NCI-H2196 (cell line): Measurements from ENCODE around the gene COPZ1.
A peak's percentile ranks its signal among the peaks of the same experiment; 100 is the strongest.
"Not testable (repeated sequence)": the region's sequence is repeated elsewhere in the genome, so short reads cannot be mapped to it uniquely, and the experiment has no call there.

Experiments
- DNase-seq: peaks from one replicate; lab custom pipeline; 2025; ENCODE audit not compliant: unreplicated experiment; lab: John Stamatoyannopoulos, UW

COPZ1 gene

GRCh38 chr12:54294152-54294952 lies 30.6 kb upstream of the COPZ1 start:
- peak; percentile 73 for DNase-seq

GRCh38 chr12:54294953-54295566 lies 29.9 kb upstream of the COPZ1 start:
- no peak for DNase-seq

- DNase-seq: no peak
Observed at GRCh38 chr12:54296393-54297099, 28.4 kb upstream of the COPZ1 start.

- DNase-seq: no peak
Observed at GRCh38 chr12:54298904-54299303, 26.0 kb upstream of the COPZ1 start.

DNA sequence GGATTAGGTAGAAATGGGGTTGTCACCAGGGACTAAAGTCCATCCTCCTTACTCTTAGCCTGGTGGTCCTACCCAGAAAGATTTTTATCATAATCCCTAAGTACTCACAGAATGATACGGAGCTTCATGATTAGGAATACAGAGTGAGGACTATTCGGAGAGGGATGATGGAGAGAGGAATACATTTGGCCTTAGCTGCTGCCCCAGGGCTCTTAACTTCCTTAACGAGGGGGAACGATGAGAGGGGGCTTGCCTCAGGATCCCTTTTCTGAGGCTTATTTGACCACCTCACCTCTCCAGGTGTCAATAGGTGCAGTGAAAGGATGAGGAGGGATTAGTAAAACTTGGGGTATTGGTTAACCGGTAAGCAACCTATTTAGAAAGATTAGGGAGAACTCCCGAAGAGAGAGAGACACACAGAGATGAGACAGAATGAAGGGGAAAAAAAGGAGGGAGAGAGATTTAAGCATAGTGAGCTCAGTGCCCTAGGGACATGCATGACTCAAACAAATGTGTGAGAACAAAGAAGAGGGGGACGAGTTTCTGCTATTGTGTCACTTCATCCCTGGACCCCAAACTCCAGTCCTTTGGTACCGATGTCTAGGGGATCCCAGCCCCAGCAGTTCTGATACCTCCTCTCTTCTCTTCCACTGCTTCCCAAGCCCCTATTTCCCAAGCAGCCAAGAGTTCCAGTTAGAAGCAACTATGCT lies 25.3 kb upstream of the COPZ1 start:
- no peak for DNase-seq

DNA sequence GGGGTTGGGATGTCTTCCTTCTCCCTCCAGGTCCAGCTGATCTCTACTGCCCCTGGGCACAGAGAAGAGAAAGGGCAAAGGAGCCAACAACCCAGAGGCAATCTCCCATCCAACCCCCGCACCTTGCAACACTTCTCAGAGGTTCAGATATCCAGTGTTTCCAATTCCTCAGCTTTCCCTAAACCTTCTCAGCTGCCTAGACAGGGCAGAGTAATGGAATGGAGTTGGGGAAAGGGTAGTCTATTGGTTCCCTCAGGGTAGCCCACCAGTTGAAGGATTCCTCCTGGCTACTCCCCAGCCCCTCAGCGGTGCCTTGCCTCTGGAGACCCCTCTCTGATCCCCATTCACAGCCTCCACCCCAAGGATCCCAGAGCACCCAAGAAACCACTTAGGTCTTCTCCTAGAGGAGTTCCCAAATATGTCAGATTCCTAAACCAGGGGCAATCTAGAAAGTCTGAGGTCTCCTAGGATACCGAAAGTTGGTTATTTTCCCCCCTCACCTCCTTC lies 24.7 kb upstream of the COPZ1 start:
- DNase-seq: no peak

DNA sequence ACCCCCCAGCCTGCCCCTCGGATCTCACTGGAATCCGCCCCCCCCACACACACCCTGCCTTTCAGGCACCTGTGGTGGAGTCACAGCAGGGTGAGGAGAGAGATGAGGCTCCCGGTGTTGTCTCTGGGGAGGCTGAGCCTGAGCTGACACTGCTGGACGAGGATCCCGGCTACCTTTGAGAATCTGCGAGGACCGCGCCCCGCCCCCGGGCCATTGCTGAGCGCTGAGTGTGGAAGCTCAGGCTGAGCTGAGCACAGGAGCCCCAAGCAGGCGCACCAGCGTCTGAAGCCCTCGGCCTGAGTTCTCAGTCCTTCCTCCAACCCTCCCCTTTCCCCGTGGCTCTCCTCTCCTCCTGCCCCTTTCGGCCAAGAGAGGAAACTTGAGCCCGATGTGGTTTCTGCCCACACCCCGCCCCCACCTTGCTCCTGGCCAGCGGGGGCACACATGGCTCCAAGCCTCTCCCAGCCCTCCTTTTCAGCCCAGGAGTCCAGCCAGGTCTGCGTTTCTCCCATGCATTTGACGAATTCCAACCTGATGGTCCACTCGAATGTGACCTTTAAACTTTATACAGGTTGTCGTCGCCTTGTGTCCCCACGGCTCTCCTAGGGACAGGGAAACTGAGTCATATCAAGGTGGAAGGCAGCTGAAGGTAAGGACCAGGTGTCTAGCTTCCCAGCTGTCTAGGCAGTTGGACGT lies 24.1 kb upstream of the COPZ1 start, which contains the start of gene NFE2:
TSS of gene NFE2 (minus strand) at position 284 of the 696 bp plus-strand sequence. CDS start 5,767 bp downstream, outside the sequence.
- no peak for DNase-seq

- DNase-seq: no peak
Observed at GRCh38 chr12:54301428-54302048, 23.4 kb upstream of the COPZ1 start.

DNA sequence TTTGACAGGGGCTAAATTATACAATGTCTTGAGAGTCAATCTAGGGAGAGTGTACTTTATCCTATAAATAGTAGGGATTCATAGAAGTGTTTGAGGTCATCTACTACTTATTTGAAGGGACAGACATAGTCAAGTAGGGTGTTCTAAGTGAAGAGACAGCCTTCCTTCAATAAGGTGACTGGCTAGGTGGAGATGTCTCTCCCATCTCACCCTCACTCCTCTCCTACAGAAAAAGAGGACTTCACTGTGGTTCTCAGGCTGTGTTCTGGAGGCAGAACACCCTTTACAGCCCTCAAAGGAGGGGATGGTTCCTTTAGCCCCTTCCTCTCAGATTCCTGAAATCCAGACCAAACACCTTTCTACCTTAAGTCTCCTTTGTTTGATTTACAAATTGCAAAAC lies 21.3 kb upstream of the COPZ1 start:
- DNase-seq: no peak

GRCh38 chr12:54304187-54304810 lies 20.6 kb upstream of the COPZ1 start:
- DNase-seq: no peak

- peak; percentile 52 for DNase-seq
Observed at GRCh38 chr12:54306925-54307741, 17.8 kb upstream of the COPZ1 start.

DNA sequence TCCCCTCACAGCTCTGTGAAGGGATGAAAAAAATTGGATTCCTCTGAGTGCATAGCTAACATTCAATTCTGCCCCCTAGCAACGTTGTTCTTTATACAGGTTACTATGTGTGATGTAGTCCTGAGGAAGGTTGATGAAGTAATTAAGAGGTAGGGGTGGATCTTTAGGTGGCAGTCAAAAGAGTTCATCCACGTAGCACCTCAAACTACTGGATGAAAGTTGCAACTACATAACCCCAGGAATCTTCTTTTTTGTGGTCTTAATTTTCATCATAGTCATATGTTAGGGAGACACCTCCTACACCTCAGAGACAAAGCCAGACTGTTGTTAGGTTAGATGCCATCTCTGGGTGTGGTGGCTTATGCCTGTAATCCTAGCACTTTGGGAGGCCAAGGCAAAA lies 13.9 kb upstream of the COPZ1 start:
- no peak for DNase-seq

DNA sequence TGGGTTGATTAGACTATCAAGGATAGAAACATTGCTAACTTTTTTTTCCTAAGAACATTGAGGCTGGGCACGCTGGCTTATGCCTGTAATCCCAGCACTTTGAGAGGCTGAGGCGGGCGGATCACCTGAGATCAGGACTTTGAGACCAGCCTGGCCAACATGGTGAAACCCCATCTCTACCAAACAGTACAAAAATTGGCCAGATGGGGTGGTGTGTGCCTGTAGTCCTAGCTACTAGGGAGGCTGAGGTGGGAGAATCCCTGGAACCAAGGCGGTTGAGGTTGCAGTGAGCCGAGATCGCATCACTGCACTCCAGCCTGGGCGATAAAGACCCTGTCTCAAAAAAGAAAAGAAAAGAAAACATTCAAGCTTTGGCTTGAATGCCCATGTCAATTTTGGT lies 12.6 kb upstream of the COPZ1 start:
- not testable (repeated sequence) for DNase-seq

GRCh38 chr12:54321363-54321762 lies 3.6 kb upstream of the COPZ1 start:
- no peak for DNase-seq

GRCh38 chr12:54325442-54326109 lies 645 bp downstream of the COPZ1 start:
- DNase-seq: not testable (repeated sequence)

DNA sequence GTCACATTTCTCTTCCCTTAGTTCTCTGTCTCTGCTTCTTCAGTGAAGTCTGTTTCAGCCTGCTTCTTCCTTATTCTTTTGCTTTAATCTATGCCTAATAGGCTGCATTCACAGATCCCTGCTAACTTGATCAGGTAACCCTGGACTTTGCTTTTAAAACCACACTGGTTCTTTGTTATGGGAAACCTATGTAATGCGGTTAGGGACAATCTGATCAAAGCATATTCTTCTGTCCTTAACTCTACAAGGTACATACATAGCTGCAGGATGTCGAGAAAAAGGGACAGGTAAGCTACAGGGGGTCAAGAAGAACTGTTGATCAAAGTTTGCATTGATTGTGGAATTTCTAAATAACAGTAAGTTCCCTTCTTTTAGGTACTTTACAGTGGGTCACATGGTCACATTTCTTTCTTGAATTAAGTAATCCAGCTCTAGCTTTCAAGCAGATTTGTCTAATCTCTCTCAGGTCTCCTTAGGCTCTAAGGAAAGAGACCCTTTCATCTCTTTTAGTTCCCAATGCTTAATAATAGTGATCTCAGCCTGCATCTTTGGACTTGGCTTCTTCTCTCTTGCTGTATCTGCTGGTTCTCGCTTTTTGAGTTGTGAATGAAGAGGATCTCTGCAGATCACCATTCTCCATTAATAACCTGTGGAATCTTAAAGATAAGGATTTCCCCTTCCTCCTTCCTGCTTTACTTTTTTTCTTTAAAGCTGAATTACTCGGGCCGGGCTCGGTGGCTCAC lies 3.8 kb downstream of the COPZ1 start:
- DNase-seq: no peak

DNA sequence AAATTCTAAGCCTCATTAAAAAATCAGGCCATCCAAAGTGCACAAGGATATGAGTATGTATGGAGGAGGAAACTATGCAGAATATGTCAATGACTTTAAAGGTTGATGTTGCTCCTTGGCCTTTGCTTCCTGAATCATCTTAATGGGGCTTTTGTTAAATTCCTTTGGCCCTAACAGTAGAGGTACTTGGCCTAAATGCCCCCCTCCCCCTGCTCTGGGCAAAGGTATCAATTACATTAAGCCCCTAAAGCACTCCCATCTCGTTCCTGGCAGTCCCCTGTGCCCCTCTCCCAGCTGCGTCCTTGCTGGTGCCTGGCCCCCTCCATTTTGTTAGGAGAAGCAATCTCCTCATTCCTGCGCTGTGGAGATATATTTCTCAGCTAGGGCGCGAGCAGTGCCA lies 4.8 kb downstream of the COPZ1 start:
- no peak for DNase-seq
